GM12875 (cell line): Measurements from ENCODE around the gene ROR1.

ENCODE experiments used
- H3K4me3 ChIP-seq: one replicate; pipeline ENCODE4 v1.5.1; 2011; ENCODE audit warnings: low read depth, low read length, control low read depth
- CTCF ChIP-seq: IDR thresholded peaks from 2 replicates; pipeline ENCODE4 v1.5.1; 2011; ENCODE audit warnings: low read depth, mild to moderate bottlenecking, control low read depth, inconsistent platforms, low read length, moderate library complexity, borderline replicate concordance; ENCODE audit not compliant: insufficient read depth

ROR1 gene

GRCh38 chr1:64055310-64055709, 281.5 kb downstream of the ROR1 start:
- no peak overlapping the region for H3K4me3 ChIP-seq
- no peak for TF ChIP-seq CTCF

GRCh38 chr1:64059556-64059955, 285.7 kb downstream of the ROR1 start:
- no peak for TF ChIP-seq CTCF

GRCh38 chr1:64060611-64061302, 286.9 kb downstream of the ROR1 start:
- no peak for TF ChIP-seq CTCF
- no peak overlapping the region for H3K4me3 ChIP-seq

More at GRCh38 chr1:64059556-64059955, 285.7 kb downstream of the ROR1 start:
- H3K4me3 ChIP-seq = no peak overlapping the region

- no peak for TF ChIP-seq CTCF
- no peak overlapping the region for H3K4me3 ChIP-seq
Measured at GRCh38 chr1:64061430-64062104, 287.8 kb downstream of the ROR1 start.

GRCh38 chr1:64062529-64062928, 288.7 kb downstream of the ROR1 start:
- H3K4me3 ChIP-seq = no peak overlapping the region

GRCh38 chr1:64062941-64063581, 289.2 kb downstream of the ROR1 start:
- no peak for TF ChIP-seq CTCF
- H3K4me3 ChIP-seq = no peak overlapping the region

More at GRCh38 chr1:64062529-64062928, 288.7 kb downstream of the ROR1 start:
- TF ChIP-seq CTCF = no peak

- TF ChIP-seq CTCF = no peak
- no peak overlapping the region for H3K4me3 ChIP-seq
Measured at GRCh38 chr1:64065571-64065970, 291.8 kb downstream of the ROR1 start.
